KMS-11 (cell line): ENCODE results near the gene RRM1.
"Not testable (repeated sequence)": the region's sequence is repeated elsewhere in the genome, so short reads cannot be mapped to it uniquely, and the experiment has no call there.

Experiments used
- H2AFZ ChIP-seq: fragments of 200-600 bp; sonication (generic); 2 replicates; pipeline ENCODE4 v1.6.1; 2016; ENCODE audit warnings: antibody characterized with exemption, mixed run types, low read depth
- H3K27ac ChIP-seq: fragments of 200-600 bp; sonication (generic); 2 replicates; pipeline ENCODE4 v1.6.1; 2016; ENCODE audit warnings: mild to moderate bottlenecking, mixed run types
- H3K27me3 ChIP-seq: fragments of 200-600 bp; sonication (generic); 2 replicates; pipeline ENCODE4 v1.6.1; 2017; ENCODE audit warnings: mild to moderate bottlenecking, low read depth, mixed run types, moderate library complexity; ENCODE audit not compliant: insufficient read depth
- H3K36me3 ChIP-seq: fragments of 200-600 bp; sonication (generic); 2 replicates; pipeline ENCODE4 v1.6.1; 2017; ENCODE audit warnings: mild to moderate bottlenecking, mixed run types; ENCODE audit not compliant: insufficient read depth
- H3K4me1 ChIP-seq: fragments of 200-600 bp; sonication (generic); 2 replicates; pipeline ENCODE4 v1.6.1; 2016; ENCODE audit warnings: mild to moderate bottlenecking, low read depth, mixed run types; ENCODE audit not compliant: poor library complexity, severe bottlenecking
- H3K4me2 ChIP-seq: fragments of 200-600 bp; sonication (generic); 2 replicates; pipeline ENCODE4 v1.7.0; 2016; ENCODE audit warnings: mild to moderate bottlenecking, mixed run types
- H3K4me3 ChIP-seq: fragments of 200-600 bp; sonication (generic); IDR thresholded peaks from 2 replicates; pipeline ENCODE4 v1.6.1; 2017; ENCODE audit warnings: low read depth, low read length, mixed read lengths; ENCODE audit not compliant: insufficient read depth
- H3K79me2 ChIP-seq: fragments of 200-600 bp; sonication (generic); 2 replicates; pipeline ENCODE4 v1.6.1; 2016; ENCODE audit warnings: low read depth, mixed run types; ENCODE audit not compliant: insufficient read depth
- H3K9ac ChIP-seq: fragments of 200-600 bp; sonication (generic); 2 replicates; pipeline ENCODE4 v1.6.1; 2016; ENCODE audit warnings: mild to moderate bottlenecking, mixed run types
- H4K20me1 ChIP-seq: fragments of 200-600 bp; sonication (generic); 2 replicates; pipeline ENCODE4 v1.6.1; 2016; ENCODE audit warnings: mild to moderate bottlenecking, mixed run types; ENCODE audit not compliant: insufficient read depth
- TF ChIP-seq, protein P1 (sequence below): fragments of 200-600 bp; sonication (generic); conservative IDR thresholded peaks from 2 replicates; pipeline ENCODE4 v1.6.1; 2017; ENCODE audit warnings: low read depth, mild to moderate bottlenecking, antibody characterized with exemption, low read length, moderate library complexity, mixed read lengths

Gene RRM1

DNA sequence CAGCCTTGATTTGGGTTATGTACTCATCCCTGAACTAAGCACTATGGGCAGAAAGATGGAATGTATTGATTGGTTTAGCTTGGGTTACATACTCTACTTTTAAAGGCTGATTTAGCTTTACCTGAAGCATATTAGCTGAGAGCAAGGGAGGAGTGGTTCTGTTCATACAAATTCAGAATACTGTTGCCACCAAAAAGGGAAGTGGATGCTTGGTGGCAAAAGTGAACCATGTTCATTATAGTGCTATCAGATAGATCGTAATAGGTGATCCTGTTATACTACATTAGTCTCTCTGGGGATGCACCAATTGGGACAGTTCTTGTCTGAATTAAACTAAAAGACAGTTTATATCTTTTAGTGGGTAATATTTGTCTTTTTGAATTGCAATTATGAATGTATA is 44.5 kb upstream of the RRM1 start:
- H3K79me2 ChIP-seq = no peaks in the 10 kb centered on the region
- no peak overlapping the region for H3K4me2 ChIP-seq
- H3K9ac ChIP-seq = no peak overlapping the region
- no peaks in the 10 kb centered on the region for H4K20me1 ChIP-seq
- H3K4me1 ChIP-seq = no peaks in the 10 kb centered on the region
- no peaks in the 10 kb centered on the region for H3K36me3 ChIP-seq
- no peaks in the 10 kb centered on the region for H3K27me3 ChIP-seq
- no peak overlapping the region for H3K27ac ChIP-seq
- no peak overlapping the region for H3K4me3 ChIP-seq
- no peak overlapping the region for H2AFZ ChIP-seq
- TF ChIP-seq, protein P1, sequence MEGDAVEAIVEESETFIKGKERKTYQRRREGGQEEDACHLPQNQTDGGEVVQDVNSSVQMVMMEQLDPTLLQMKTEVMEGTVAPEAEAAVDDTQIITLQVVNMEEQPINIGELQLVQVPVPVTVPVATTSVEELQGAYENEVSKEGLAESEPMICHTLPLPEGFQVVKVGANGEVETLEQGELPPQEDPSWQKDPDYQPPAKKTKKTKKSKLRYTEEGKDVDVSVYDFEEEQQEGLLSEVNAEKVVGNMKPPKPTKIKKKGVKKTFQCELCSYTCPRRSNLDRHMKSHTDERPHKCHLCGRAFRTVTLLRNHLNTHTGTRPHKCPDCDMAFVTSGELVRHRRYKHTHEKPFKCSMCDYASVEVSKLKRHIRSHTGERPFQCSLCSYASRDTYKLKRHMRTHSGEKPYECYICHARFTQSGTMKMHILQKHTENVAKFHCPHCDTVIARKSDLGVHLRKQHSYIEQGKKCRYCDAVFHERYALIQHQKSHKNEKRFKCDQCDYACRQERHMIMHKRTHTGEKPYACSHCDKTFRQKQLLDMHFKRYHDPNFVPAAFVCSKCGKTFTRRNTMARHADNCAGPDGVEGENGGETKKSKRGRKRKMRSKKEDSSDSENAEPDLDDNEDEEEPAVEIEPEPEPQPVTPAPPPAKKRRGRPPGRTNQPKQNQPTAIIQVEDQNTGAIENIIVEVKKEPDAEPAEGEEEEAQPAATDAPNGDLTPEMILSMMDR = no peak

DNA sequence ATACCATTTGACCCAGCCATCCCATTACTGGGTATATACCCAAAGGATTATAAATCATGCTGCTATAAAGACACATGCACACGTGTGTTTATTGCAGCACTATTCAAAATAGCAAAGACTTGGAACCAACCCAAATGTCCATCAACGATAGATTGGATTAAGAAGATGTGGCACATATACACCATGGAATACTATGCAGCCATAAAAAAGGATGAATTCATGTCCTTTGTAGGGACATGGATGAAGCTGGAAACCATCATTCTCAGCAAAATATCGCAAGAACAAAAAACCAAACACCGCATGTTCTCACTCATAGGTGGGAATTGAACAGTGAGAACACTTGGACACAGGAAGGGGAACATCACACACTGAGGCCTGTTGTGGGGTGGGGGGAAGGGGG is 41.4 kb upstream of the RRM1 start:
- not testable (repeated sequence) for H3K27ac ChIP-seq, H3K4me3 ChIP-seq, H3K79me2 ChIP-seq, H3K36me3 ChIP-seq, H3K9ac ChIP-seq, H2AFZ ChIP-seq, H3K27me3 ChIP-seq, H3K4me1 ChIP-seq, H3K4me2 ChIP-seq, H4K20me1 ChIP-seq

- no peaks in the 10 kb centered on the region for H3K27me3 ChIP-seq
- no peaks in the 10 kb centered on the region for H3K36me3 ChIP-seq
- no peak overlapping the region for H3K27ac ChIP-seq
- TF ChIP-seq, protein P1 = no peak
- H4K20me1 ChIP-seq = no peaks in the 10 kb centered on the region
- no peaks in the 10 kb centered on the region for H3K79me2 ChIP-seq
- no peak overlapping the region for H3K4me3 ChIP-seq
- H3K4me1 ChIP-seq = no peaks in the 10 kb centered on the region
- H2AFZ ChIP-seq = no peak overlapping the region
- no peak overlapping the region for H3K9ac ChIP-seq
- no peak overlapping the region for H3K4me2 ChIP-seq
Measured at GRCh38 chr11:4054643-4055042, 40.0 kb upstream of the RRM1 start.

DNA sequence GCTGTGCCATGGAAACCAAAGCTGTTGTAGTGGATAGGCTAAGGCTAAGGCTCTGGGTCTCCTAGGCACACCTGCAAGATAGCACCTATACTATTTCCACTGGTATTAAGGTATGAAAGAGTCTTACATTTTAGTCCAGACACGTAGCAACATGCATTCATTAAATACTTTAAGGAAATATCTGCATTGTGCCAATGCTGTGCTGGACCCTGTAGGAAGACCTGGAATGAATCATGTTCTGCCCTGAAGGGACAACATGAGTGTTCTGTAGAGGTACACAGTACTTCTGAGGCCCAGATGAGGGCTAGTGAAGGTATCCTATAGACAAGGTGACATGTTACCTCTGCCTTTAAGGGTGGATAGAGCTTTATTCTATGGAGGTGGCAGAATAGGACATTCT is 35.2 kb upstream of the RRM1 start:
- H3K27me3 ChIP-seq = no peaks in the 10 kb centered on the region

GRCh38 chr11:4060182-4060923 is 34.2 kb upstream of the RRM1 start:
- H3K36me3 ChIP-seq = no peaks in the 10 kb centered on the region
- no peaks in the 10 kb centered on the region for H3K27me3 ChIP-seq
- no peaks in the 10 kb centered on the region for H4K20me1 ChIP-seq
- no peak overlapping the region for H3K4me3 ChIP-seq
- no peak overlapping the region for H3K9ac ChIP-seq
- peaks cover 12% of the 10 kb centered on the region for H3K4me1 ChIP-seq
- no peak overlapping the region for H2AFZ ChIP-seq
- no peak overlapping the region for H3K27ac ChIP-seq
- TF ChIP-seq, protein P1 = no peak
- H3K79me2 ChIP-seq = no peaks in the 10 kb centered on the region
- H3K4me2 ChIP-seq = no peak overlapping the region

More for the DNA sequence above, 35.2 kb upstream of the RRM1 start:
- Histone ChIP-seq H3K4me1 (peaks cover 3% of the 10 kb centered on the region), H3K9ac (no peak overlapping the region), H3K4me3 (no peak overlapping the region), H4K20me1 (no peaks in the 10 kb centered on the region), H3K79me2 (no peaks in the 10 kb centered on the region), H3K27ac (no peak overlapping the region), H3K36me3 (no peaks in the 10 kb centered on the region), H3K4me2 (no peak overlapping the region), H2AFZ (no peak overlapping the region)
- TF ChIP-seq, protein P1 = no peak
